Left lung (tissue), 10 donors: ENCODE data around the gene PTTG1IP. TPM values are rescaled to one million over a fixed set of nuclear protein-coding genes. Genes with fewer than 3 reads are reported as not detected.
A peak's percentile ranks its signal among the peaks of the same experiment; 100 is the strongest.

Experiments used
- ATAC-seq: fragments of 200-7000 bp; cut with Tn5 transposase; one replicate; pipeline ENCODE4 v1.9.1; 2020; ENCODE audit warnings: moderate library complexity
- DNase-seq, 4 donors: peaks; one replicate each; pipeline ENCODE4 v3.0.0-alpha.2; 2013 to 2020
- H3K27ac ChIP-seq, 2 donors: fragments of 200-600 bp; sonication (generic) in 1 of 2; one replicate each; pipeline versions ENCODE4 v1.5.0 to v1.8.0; 2020 to 2021
- H3K27me3 ChIP-seq, 2 donors: fragments of 200-600 bp; sonication (generic) in 1 of 2; one replicate each; pipeline versions ENCODE4 v1.5.0 to v1.8.0; 2020 to 2021
- H3K36me3 ChIP-seq, 2 donors: fragments of 200-600 bp; sonication (generic) in 1 of 2; one replicate each; pipeline versions ENCODE4 v1.5.0 to v1.8.0; 2020 to 2021
- H3K4me1 ChIP-seq, 2 donors: fragments of 200-600 bp; one replicate each; pipeline ENCODE4 v1.8.0; 2021
- H3K4me3 ChIP-seq, 2 donors: fragments of 200-600 bp; sonication (generic) in 1 of 2; one replicate each; pipeline versions ENCODE4 v1.5.0 to v1.8.0; 2020 to 2021; ENCODE audit warnings: mild to moderate bottlenecking in 1 of 2
- H3K9me3 ChIP-seq, 2 donors: fragments of 200-600 bp; sonication (generic) in 1 of 2; one replicate each; pipeline versions ENCODE4 v1.5.0 to v1.8.0; 2020 to 2021
- CTCF ChIP-seq, 2 donors: fragments of 200-600 bp; sonication (generic) in 1 of 2; IDR thresholded peaks; one replicate each; pipeline versions ENCODE4 v1.5.0 to v1.8.0; 2021; ENCODE audit warnings: antibody characterized with exemption in 2 of 2
- intact Hi-C, 2 donors: fragments of 100-400 bp; cut with DNase I; formaldehyde crosslinking; loops; one replicate each; pipeline versions ENCODE4 v1.11.2 to v1.14.2; 2022
- polyA plus RNA-seq, 6 donors: library from polyadenylated mRNA; unstranded; fragments of 120-200 nt; gene quantifications; one replicate each; pipeline ENCODE4 v1.2.1, GENCODE V29; 2013; ENCODE audit not compliant: insufficient read length in 6 of 6
- total RNA-seq, 2 donors: library from RNA; stranded (reverse); fragmentation: NEBNext Ultra II Directional; extraction: Animal tissue kit (Norgen Biotek cat#: 25700); gene quantifications; one replicate each; pipeline ENCODE4 v1.2.1, GENCODE V29; 2021
- donor health status: DM: no; HTN: yes; CAD: no.
- donor health status: DM: no; HTN: no; CAD: no.

Gene PTTG1IP
- total and polyA plus RNA-seq, 8 donors = 195 to 263 (median 217) TPM

GRCh38 chr21:44902268-44903049, 29.0 kb upstream of the PTTG1IP start:
- no peak overlapping the region for H3K4me3 ChIP-seq
- no peak for TF ChIP-seq CTCF (IDR thresholded peaks at IDR 0.05)
- H3K27ac ChIP-seq = peak overlapping the region in 1 of 2 donors; percentile 69
- H3K36me3 ChIP-seq = peaks cover 0 to 89% of the 10 kb centered on the region in 2 donors
- no peaks in the 10 kb centered on the region for H3K9me3 ChIP-seq
- H3K4me1 ChIP-seq = peaks cover 0 to 49% of the 10 kb centered on the region in 2 donors
- intact Hi-C loops = no loop called here
- no peaks in the 10 kb centered on the region for H3K27me3 ChIP-seq
- no peak for ATAC-seq
- peak in 1 of 4 donors; percentile 75 for DNase-seq

GRCh38 chr21:44901391-44902074, 28.0 kb upstream of the PTTG1IP start:
- no peak for ATAC-seq
- Histone ChIP-seq H3K4me1 (peaks cover 0 to 49% of the 10 kb centered on the region in 2 donors), H3K36me3 (peaks cover 0 to 92% of the 10 kb centered on the region in 2 donors), H3K27ac (no peak overlapping the region), H3K9me3 (no peaks in the 10 kb centered on the region), H3K4me3 (no peak overlapping the region), H3K27me3 (no peaks in the 10 kb centered on the region)
- intact Hi-C loops = no loop called here
- DNase-seq = peak in 1 of 4 donors; percentile 70
- no peak for TF ChIP-seq CTCF (IDR thresholded peaks at IDR 0.05)

- Histone ChIP-seq H3K9me3 (no peaks in the 10 kb centered on the region), H3K4me1 (peaks cover 0 to 42% of the 10 kb centered on the region in 2 donors), H3K27me3 (no peaks in the 10 kb centered on the region), H3K27ac (no peak overlapping the region), H3K36me3 (peaks cover 0 to 96% of the 10 kb centered on the region in 2 donors), H3K4me3 (no peak overlapping the region)
- TF ChIP-seq CTCF (IDR thresholded peaks at IDR 0.05) = no peak
- intact Hi-C loops = no loop called here
- peak in 1 of 4 donors; percentile 51 for DNase-seq
- no peak for ATAC-seq
These were observed 27.2 kb upstream of the PTTG1IP start for GRCh38 chr21:44900559-44901251.

- H3K36me3 ChIP-seq = peaks cover 0 to 96% of the 10 kb centered on the region in 2 donors
- peaks cover 0 to 35% of the 10 kb centered on the region in 2 donors for H3K4me1 ChIP-seq
- no peak for TF ChIP-seq CTCF (IDR thresholded peaks at IDR 0.05)
- intact Hi-C loops = no loop called here
- no peak overlapping the region for H3K4me3 ChIP-seq
- no peak overlapping the region for H3K27ac ChIP-seq
- no peaks in the 10 kb centered on the region for H3K27me3 ChIP-seq
- DNase-seq = peak in 1 of 4 donors; percentile 74
- H3K9me3 ChIP-seq = no peaks in the 10 kb centered on the region
- ATAC-seq = no peak
These were observed 26.5 kb upstream of the PTTG1IP start for GRCh38 chr21:44899768-44900558.
